Caco-2 (cell line): ENCODE data around the gene PLEKHA6. TPM values are rescaled to one million over a fixed set of nuclear protein-coding genes. Genes with fewer than 3 reads are reported as not detected.
A peak's percentile ranks its signal among the peaks of the same experiment; 100 is the strongest.

ENCODE experiments used
- BruUV-seq: library from RNA; stranded (reverse); fragments of 400-500 nt; replicated peaks from 2 replicates; lab custom pipeline; 2021; lab: Mats Ljungman, UMichigan
- CTCF ChIA-PET: fragments of 300-600 bp; sonication (Branson Sonifier 250); formaldehyde crosslinking; loops from one replicate; lab custom pipeline; 2022; ENCODE audit warnings: antibody characterized with exemption; lab: Charles Lee
- POLR2A ChIA-PET: fragments of 300-600 bp; sonication (Branson Sonifier 250); formaldehyde crosslinking; loops from one replicate; lab custom pipeline; 2022; ENCODE audit warnings: antibody characterized with exemption; lab: Charles Lee
- DNase-seq, 2 experiments: peaks; one replicate each; pipeline versions ENCODE4 v3.0.0 to v3.0.0-alpha.2; 2020 to 2022
- H3K27me3 ChIP-seq: replicated peaks from 2 replicates; pipeline ENCODE4 v1.6.0; 2011; ENCODE audit warnings: low read length; ENCODE audit not compliant: control insufficient read depth, insufficient read depth
- H3K36me3 ChIP-seq: 2 replicates; pipeline ENCODE4 v1.5.1; 2011; ENCODE audit warnings: low read length; ENCODE audit not compliant: control insufficient read depth, insufficient read depth
- H3K4me1 ChIP-seq: fragments of 250-450 bp; sonication (Bioruptor Pico); 2 replicates; pipeline ENCODE4 v1.5.1; 2020; ENCODE audit warnings: mild to moderate bottlenecking
- H3K4me3 ChIP-seq: 2 replicates; pipeline ENCODE4 v1.5.1; 2011; ENCODE audit warnings: low read depth, mild to moderate bottlenecking, control low read depth, low read length
- H3K9me3 ChIP-seq: fragments of 250-450 bp; sonication (Bioruptor Pico); 2 replicates; pipeline ENCODE4 v1.5.1; 2020; ENCODE audit warnings: mild to moderate bottlenecking, moderate library complexity
- H3K27ac Mint-ChIP-seq: one replicate; pipeline ENCODE4 v1.8.0; 2022; ENCODE audit warnings: mixed read lengths; ENCODE audit not compliant: unreplicated experiment
- H3K27me3 Mint-ChIP-seq: one replicate; pipeline ENCODE4 v1.8.0; 2022; ENCODE audit warnings: mixed read lengths; ENCODE audit not compliant: insufficient read depth, unreplicated experiment
- H3K36me3 Mint-ChIP-seq: one replicate; pipeline ENCODE4 v1.8.0; 2022; ENCODE audit warnings: mild to moderate bottlenecking, mixed read lengths; ENCODE audit not compliant: insufficient read depth, unreplicated experiment
- H3K4me1 Mint-ChIP-seq: one replicate; pipeline ENCODE4 v1.8.0; 2022; ENCODE audit warnings: low read depth, mixed read lengths; ENCODE audit not compliant: unreplicated experiment
- H3K4me3 Mint-ChIP-seq: one replicate; pipeline ENCODE4 v1.8.0; 2022; ENCODE audit warnings: mild to moderate bottlenecking, moderate library complexity, mixed read lengths; ENCODE audit not compliant: unreplicated experiment
- H3K9me3 Mint-ChIP-seq: one replicate; pipeline ENCODE4 v1.8.0; 2022; ENCODE audit warnings: mixed read lengths; ENCODE audit not compliant: unreplicated experiment
- intact Hi-C: fragments of 100-400 bp; cut with micrococcal nuclease; formaldehyde crosslinking; loops from one replicate; pipeline ENCODE4 v1.10.0; 2022; ENCODE audit not compliant: unreplicated experiment
- total RNA-seq: library from RNA; stranded (reverse); gene quantifications from 2 replicates; pipeline ENCODE4 v1.2.3, GENCODE V29; 2022
- TF ChIP-seq, protein P1 (sequence below), 2 experiments: fragments of 200-600 bp in 1 of 2; IDR thresholded peaks; 1 replicate in 1 of 2; 2 replicates in 1 of 2; pipeline versions ENCODE4 v1.5.1 to v1.8.0; 2011 to 2022; ENCODE audit warnings: antibody characterized with exemption in 1 of 2, control low read depth in 1 of 2, inconsistent platforms in 1 of 2, low read depth in 1 of 2, low read length in 1 of 2, mild to moderate bottlenecking in 1 of 2, moderate library complexity in 1 of 2; ENCODE audit not compliant: insufficient read depth in 1 of 2, severe bottlenecking in 1 of 2, unreplicated experiment in 1 of 2

Gene PLEKHA6
- total RNA-seq, 1 experiment from 2014 or later: 18.8 TPM

DNA sequence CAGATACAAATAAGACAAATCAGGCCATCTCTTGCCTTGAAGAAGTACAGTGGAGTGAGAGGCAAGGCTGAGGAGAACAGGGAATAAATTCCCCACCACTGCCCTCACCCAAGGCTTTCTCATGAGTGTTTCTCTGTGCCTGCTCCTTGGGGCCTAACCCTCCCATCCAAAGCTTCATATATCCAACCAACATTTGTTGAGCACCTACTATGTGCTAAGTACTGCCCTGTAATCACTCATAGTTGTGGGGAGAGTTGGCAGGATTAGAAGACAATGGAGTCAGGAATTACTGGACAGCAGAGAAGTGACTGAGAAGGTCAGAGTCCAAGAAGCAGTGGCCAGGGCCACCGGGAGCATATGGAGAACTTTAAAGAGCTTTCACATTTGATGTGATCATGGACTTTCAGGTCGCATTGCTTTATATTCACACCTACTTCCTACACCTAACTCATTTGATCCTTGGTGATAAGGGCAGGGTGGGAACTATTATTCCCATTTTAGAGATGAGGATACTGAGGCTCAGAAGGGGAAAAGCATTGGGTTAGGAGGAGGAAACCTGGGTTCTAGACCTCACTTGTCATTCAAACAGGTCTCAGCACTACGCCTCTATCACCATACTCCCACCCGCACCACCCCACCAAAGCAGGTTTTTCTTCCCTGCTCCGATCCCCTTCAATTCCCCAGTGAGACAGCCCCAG is 6.4 kb downstream of the PLEKHA6 start:
- Histone ChIP-seq H3K4me1 (peaks cover 37% of the 10 kb centered on the region), H3K27me3 (no peaks in the 10 kb centered on the region), H3K4me3 (no peak overlapping the region), H3K9me3 (no peaks in the 10 kb centered on the region), H3K36me3 (no peaks in the 10 kb centered on the region)
- CTCF ChIA-PET: no interaction called here
- intact Hi-C loops: no loop called here
- H3K27me3 Mint-ChIP-seq: no peaks in the 10 kb centered on the region
- no peak overlapping the region for H3K4me3 Mint-ChIP-seq
- H3K9me3 Mint-ChIP-seq: no peaks in the 10 kb centered on the region
- no peak for DNase-seq
- H3K4me1 Mint-ChIP-seq: peaks cover 7% of the 10 kb centered on the region
- POLR2A ChIA-PET: no interaction called here
- peaks cover 4% of the 10 kb centered on the region for H3K36me3 Mint-ChIP-seq
- TF ChIP-seq, protein P1, sequence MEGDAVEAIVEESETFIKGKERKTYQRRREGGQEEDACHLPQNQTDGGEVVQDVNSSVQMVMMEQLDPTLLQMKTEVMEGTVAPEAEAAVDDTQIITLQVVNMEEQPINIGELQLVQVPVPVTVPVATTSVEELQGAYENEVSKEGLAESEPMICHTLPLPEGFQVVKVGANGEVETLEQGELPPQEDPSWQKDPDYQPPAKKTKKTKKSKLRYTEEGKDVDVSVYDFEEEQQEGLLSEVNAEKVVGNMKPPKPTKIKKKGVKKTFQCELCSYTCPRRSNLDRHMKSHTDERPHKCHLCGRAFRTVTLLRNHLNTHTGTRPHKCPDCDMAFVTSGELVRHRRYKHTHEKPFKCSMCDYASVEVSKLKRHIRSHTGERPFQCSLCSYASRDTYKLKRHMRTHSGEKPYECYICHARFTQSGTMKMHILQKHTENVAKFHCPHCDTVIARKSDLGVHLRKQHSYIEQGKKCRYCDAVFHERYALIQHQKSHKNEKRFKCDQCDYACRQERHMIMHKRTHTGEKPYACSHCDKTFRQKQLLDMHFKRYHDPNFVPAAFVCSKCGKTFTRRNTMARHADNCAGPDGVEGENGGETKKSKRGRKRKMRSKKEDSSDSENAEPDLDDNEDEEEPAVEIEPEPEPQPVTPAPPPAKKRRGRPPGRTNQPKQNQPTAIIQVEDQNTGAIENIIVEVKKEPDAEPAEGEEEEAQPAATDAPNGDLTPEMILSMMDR (IDR thresholded peaks at IDR 0.05; ENCODE audit: insufficient read depth in 1 of 2, low read depth in 1 of 2, low read length in 1 of 2, severe bottlenecking in 1 of 2, unreplicated experiment in 1 of 2): no peak
- BruUV-seq: no TSS peak
- peak overlapping the region; percentile 35 for H3K27ac Mint-ChIP-seq

DNA sequence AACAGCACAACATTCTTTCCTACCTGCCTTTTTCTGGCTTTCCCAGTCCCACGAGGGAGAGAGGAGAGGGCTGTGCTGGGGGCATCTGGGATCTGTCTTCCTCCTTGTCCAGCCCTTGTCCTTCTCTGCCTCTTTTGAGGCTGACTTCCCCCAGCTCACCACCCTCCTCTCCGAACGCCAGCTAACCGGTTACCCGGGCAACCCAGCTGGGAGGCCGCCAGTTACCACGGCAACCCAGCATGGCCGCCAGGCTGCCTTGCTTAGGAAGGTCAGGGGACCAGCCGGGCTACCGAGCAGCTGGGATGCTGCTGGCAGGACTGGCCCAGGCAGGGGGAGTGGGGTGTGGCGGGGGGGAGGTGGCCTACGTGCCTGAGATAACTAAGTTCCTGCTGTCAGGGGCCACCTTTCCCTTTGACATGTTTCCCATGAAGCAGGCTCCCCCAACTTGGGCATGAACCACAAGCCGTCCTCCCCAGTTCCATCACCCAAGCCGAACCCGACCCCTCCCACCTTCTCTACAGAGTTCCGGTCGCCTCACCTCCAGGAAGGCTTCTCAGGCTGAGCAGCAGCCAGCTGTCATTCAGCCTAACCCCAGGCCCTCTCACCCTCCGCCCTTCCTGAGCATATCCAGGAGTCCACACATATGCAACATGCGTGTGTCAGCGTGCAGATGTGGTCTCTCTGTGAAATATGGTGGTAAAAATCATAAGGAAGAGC is 8.7 kb downstream of the PLEKHA6 start:
- Mint-ChIP-seq H3K4me3 (no peak overlapping the region), H3K36me3 (peaks cover 4% of the 10 kb centered on the region), H3K27me3 (no peaks in the 10 kb centered on the region), H3K9me3 (no peaks in the 10 kb centered on the region), H3K27ac (peak overlapping the region; percentile 75), H3K4me1 (peaks cover 25% of the 10 kb centered on the region)
- peak in 1 of 2 experiments; percentile 42 for DNase-seq
- no peak overlapping the region for H3K4me3 ChIP-seq
- no TSS peak for BruUV-seq
- intact Hi-C loops: no loop called here
- TF ChIP-seq, protein P1 (IDR thresholded peaks at IDR 0.05; ENCODE audit: insufficient read depth in 1 of 2, low read depth in 1 of 2, low read length in 1 of 2, severe bottlenecking in 1 of 2, unreplicated experiment in 1 of 2): no peak
- no peaks in the 10 kb centered on the region for H3K36me3 ChIP-seq
- peaks cover 49% of the 10 kb centered on the region for H3K4me1 ChIP-seq
- ChIA-PET POLR2A (no interaction called here), CTCF (interaction anchor here (0.6 to 0.9 kb wide), 2 partner anchors 187 to 926 kb away, joined by 3 read pairs; no protein-coding TSS in a partner anchor)
- no peaks in the 10 kb centered on the region for H3K9me3 ChIP-seq
- H3K27me3 ChIP-seq: no peaks in the 10 kb centered on the region

- Histone ChIP-seq H3K27me3 (no peaks in the 10 kb centered on the region), H3K4me1 (peaks cover 49% of the 10 kb centered on the region), H3K36me3 (no peaks in the 10 kb centered on the region), H3K4me3 (no peak overlapping the region), H3K9me3 (no peaks in the 10 kb centered on the region)
- ChIA-PET POLR2A (interaction anchor here (0.6 kb wide), 1 partner anchor 8 kb away, joined by 3 read pairs; no protein-coding TSS in a partner anchor), CTCF (no interaction called here)
- H3K27ac Mint-ChIP-seq: peak overlapping the region; percentile 75
- no peaks in the 10 kb centered on the region for H3K27me3 Mint-ChIP-seq
- no peaks in the 10 kb centered on the region for H3K9me3 Mint-ChIP-seq
- H3K4me1 Mint-ChIP-seq: peaks cover 32% of the 10 kb centered on the region
- no peak for DNase-seq
- H3K4me3 Mint-ChIP-seq: no peak overlapping the region
- peaks cover 4% of the 10 kb centered on the region for H3K36me3 Mint-ChIP-seq
- intact Hi-C loops: no loop called here
- TF ChIP-seq, protein P1 (IDR thresholded peaks at IDR 0.05; ENCODE audit: insufficient read depth in 1 of 2, low read depth in 1 of 2, low read length in 1 of 2, severe bottlenecking in 1 of 2, unreplicated experiment in 1 of 2): no peak
- BruUV-seq: no TSS peak
These were observed 9.4 kb downstream of the PLEKHA6 start for GRCh38 chr1:204350312-204350711.
